Stimulated activated CD8-positive, alpha-beta memory T cell treated with anti-CD3 and anti-CD28 coated beads, Interleukin-12 subunit alpha, Interleukin-12 subunit beta, amount 100 ng/mL, for 24 hours (primary cell): ENCODE results near the gene DCAF10.
A peak's percentile ranks its signal among the peaks of the same experiment; 100 is the strongest.
"Not testable (repeated sequence)": the region's sequence is repeated elsewhere in the genome, so short reads cannot be mapped to it uniquely, and the experiment has no call there.

Experiments used
- DNase-seq: peaks from one replicate; pipeline ENCODE4 v3.0.0-alpha.2; 2020; ENCODE audit errors: extremely low read depth

Gene DCAF10

GRCh38 chr9:37909326-37909725, 108.7 kb downstream of the DCAF10 start:
- DNase-seq, result no peak

DNA sequence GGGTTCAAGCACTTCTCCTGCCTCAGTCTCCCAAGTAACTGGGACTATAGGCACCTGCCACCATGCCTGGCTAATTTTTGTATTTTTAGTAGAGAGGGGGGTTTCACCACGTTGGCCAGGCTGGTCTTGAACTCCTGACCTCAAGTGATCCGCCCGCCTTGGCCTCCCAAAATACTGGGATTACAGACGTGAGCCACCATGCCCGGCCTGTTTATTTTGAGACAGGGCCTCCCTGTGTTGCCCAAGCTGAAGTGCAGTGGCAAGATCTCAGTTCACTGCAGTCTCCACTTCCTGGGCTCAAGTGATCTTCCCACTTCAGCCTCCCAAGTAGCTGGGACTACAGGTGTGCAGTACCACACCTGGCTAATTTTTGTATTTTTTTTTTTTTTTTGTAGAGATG, 109.2 kb downstream of the DCAF10 start:
- DNase-seq, result not testable (repeated sequence)

- DNase-seq, result no peak
Measured at GRCh38 chr9:37910271-37910670, 109.7 kb downstream of the DCAF10 start.

DNA sequence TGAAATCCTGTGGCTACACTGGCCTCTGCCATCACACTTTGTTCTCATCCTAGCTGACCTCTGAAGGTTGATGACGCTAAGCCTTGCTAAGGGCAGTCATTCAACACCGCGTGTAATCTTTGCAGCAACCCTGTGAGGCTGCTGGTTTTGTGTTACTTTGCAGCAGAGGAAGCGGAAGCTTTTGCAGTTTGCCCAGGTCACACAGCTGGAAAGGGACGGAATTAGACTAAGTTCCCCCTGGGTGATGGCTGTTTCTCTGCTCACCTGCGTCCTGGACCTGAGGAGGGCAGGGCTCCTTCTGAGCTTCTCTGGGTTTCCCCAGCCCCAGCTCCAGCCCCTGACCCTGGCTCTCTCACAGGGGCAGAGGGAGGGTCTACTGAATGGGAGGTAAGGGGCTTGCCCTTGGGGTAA, 110.7 kb downstream of the DCAF10 start:
- no peak for DNase-seq

DNA sequence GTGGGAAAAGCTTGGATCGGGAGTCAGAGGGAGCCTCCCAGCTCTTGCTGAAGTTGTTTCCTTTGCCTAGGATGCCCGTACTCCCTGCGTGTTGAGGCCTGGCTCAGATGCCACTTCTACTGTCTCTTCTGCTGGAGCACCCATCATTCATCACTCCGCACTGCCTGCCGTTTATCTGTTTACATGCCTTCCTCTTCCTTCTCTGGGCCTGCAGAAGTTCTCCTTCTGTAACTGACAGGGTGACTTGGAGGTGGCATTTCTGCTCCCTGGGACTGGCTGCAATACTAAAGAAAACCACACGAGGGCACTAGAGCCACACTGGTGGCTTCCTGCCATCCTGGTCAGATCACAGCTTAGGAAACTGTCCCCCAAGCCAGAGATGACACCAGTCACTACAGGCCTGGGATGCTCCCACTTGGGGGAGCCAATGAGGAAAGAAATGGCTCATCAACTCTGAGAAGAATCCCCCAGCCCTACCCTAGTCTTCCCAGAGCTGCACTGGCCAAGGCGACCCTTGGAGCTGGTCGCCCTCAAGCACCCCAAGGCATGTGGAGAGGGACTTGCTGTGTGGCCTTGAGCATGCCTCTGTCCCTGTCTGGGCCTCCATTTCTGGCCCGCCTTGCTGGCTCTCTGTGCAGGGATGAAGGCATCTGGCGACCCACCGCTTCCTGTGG, 113.0 kb downstream of the DCAF10 start:
- peak; percentile 45 for DNase-seq

- DNase-seq, result no peak
Measured at GRCh38 chr9:37914154-37914551, 113.6 kb downstream of the DCAF10 start.

- no peak for DNase-seq
Measured at GRCh38 chr9:37914701-37915358, 114.2 kb downstream of the DCAF10 start.

- DNase-seq, result no peak
Measured at GRCh38 chr9:37915911-37916470, 115.4 kb downstream of the DCAF10 start.

- DNase-seq, result no peak
Measured at GRCh38 chr9:37916471-37917312, 116.1 kb downstream of the DCAF10 start.
